HT1080 (cell line): Measurements from ENCODE around the gene TTC39B. TPM values are rescaled to one million over a fixed set of nuclear protein-coding genes. Genes with fewer than 3 reads are reported as not detected.

Source experiments
- DNase-seq: peaks from one replicate; pipeline ENCODE4 v3.0.0-alpha.2; 2015; ENCODE audit warnings: low read depth
- total RNA-seq: library from RNA; depleted of rRNA; stranded (reverse); fragments of >200 nt; shearing (Covaris generic); gene quantifications from 2 replicates; pipeline ENCODE4 v1.2.3, GENCODE V29; 2014

The TTC39B gene
- total RNA-seq, 1 experiment from 2014 or later: 3.3 TPM

GRCh38 chr9:15180124-15180523, 126.9 kb downstream of the TTC39B start:
- DNase-seq: no peak

- no peak for DNase-seq
These were observed 128.4 kb downstream of the TTC39B start for GRCh38 chr9:15178631-15179030.

DNA sequence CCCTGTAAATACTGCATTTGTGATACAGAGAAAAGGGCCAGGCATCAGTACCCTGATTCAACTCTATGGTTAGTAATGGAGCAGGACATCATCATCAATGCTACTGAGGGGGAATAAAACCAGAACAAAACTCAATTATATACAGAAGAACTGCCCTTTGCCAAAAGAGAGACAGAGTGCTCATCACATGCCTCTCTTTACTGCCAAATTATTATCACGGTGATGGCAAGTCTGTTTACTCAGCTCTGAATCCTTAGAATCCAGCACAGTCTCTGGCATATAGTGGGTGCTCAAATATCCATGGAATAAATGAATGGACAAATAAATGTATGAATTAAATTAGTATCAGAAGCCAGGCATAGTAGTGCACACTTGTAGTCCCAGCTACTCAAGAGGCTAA, 130.2 kb downstream of the TTC39B start:
- DNase-seq: no peak

GRCh38 chr9:15163931-15164330, 143.1 kb downstream of the TTC39B start:
- DNase-seq: no peak

GRCh38 chr9:15161753-15162152, 145.3 kb downstream of the TTC39B start:
- DNase-seq: no peak

DNA sequence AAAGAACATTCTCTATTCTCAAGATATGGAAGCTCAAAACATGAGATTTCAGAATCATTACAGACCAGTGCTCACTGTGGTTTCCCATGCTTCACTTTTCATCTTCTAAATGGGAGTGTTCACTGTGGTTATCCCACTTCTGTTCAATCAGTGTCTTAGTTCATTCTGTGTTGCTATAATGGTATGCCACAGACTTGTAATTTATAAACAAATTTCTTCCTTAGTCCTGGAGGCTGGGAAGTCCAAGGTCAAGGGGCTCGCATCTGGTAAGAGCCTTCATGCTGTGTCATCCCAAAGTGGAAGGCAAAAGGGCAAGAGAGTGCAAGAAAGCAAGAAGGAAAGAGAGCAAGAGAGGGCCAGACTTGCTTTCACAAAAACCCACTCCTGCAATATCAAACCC, 146.3 kb downstream of the TTC39B start:
- DNase-seq: no peak

DNA sequence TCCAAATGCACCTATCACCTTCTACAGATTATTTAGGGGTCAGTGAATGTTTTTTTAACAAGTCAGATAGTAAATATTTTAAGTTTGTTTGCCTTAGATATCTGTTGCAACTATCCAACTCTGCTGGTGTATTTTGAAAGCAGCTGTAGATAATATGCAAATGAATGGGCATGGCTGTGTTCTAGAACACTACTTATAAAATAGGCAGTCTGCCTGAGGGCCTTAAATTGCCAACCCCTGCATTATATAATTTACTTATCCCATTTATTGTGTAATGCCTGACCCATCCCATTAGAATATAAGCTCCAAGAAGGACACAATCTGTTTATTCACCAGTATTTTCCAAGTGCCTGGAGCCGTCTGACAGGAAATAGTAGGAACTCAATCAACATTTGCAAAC, 149.0 kb downstream of the TTC39B start:
- DNase-seq: no peak

- peak; percentile 18 for DNase-seq
These were observed 149.6 kb downstream of the TTC39B start for GRCh38 chr9:15157381-15157780.

GRCh38 chr9:15156241-15156640, 150.8 kb downstream of the TTC39B start:
- DNase-seq: no peak

- no peak for DNase-seq
These were observed 151.2 kb downstream of the TTC39B start for GRCh38 chr9:15155826-15156225.

GRCh38 chr9:15155323-15155722, 151.7 kb downstream of the TTC39B start:
- DNase-seq: no peak

- DNase-seq: no peak
These were observed 152.3 kb downstream of the TTC39B start for GRCh38 chr9:15154677-15155076.

DNA sequence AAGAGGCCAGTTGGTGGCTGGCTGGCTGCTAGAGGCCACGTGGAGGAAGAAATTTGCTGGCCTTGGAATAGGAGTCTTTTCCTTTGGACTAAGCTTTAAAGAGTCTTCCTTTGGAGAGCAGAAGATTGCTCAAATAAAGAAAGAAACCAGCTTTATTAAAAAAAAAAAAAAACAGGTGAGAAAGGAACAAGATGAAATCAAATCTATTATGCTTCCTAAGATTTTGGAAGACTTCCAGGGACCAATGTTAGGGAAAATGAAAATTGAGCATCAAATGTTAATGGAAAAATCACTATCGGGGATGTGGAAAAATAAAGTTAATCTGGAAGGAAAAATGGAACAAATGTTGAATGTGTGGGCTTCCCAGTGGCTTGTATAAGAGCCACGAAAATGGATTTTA, 153.1 kb downstream of the TTC39B start:
- DNase-seq: no peak

DNA sequence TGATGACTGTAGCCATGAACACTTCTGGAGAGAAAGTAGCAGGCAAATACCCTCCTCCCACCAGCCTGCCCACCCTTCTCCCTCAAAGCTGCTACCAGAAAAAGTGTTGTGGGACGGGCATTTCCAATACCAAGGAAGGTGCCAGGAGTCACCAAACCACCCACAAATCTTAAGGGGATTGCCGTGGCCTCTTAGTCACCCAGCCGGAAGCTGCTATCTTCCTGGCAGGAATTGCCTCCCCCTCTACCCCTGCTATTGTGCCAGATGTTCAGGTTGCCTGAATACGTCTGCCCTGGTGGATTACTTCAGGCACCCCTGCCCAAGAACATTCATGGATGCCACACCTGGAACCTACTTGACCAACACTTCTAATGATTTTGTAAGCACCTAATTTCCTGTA, 156.1 kb downstream of the TTC39B start:
- peak; percentile 63 for DNase-seq

GRCh38 chr9:15149450-15149849, 157.6 kb downstream of the TTC39B start:
- no peak for DNase-seq

DNA sequence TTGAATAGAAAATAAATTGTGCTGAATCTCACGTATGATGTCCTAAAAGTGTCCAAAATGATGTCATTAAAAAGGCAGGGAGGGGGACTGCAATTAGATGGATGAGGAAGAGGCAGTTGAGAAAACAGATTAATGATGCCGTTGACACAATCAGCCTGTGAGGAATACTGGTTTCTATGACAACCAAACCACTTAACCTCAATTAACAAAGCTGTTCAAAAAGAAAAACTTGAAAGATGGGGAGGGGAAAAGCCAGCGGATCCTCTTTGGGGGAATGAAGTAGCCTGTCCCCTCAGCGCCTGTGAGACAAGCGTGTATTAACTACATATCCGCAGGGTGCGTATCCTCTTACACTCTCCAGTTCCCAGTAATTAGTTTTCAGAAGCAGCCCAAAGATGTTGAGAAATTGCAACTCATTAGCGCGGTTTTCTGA, 160.7 kb downstream of the TTC39B start:
- DNase-seq: no peak

DNA sequence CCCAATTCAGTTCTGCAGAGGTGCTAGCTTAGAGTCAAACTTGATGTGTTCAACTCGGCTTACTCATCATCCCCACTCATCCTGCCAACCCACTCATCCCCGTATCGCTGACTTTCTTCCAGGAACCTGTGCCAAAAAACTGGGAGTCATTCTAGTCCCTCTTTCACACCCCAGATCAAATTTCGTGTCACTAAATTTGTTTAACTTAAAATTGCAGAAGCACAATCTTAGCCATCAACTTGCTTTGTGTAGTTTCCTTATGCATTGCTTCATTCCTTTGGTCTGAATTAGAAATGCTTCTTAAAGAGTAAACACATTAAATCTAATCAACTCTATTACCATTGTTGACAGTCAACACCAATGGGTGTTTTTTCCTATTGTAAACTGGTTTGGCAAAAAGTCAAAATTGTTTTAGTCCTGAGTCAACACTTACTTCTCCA, 162.4 kb downstream of the TTC39B start:
- DNase-seq: peak; percentile 58

- DNase-seq: peak; percentile 50
These were observed 164.0 kb downstream of the TTC39B start for GRCh38 chr9:15142878-15143534.

GRCh38 chr9:15140051-15140450, 167.0 kb downstream of the TTC39B start:
- DNase-seq: no peak

DNA sequence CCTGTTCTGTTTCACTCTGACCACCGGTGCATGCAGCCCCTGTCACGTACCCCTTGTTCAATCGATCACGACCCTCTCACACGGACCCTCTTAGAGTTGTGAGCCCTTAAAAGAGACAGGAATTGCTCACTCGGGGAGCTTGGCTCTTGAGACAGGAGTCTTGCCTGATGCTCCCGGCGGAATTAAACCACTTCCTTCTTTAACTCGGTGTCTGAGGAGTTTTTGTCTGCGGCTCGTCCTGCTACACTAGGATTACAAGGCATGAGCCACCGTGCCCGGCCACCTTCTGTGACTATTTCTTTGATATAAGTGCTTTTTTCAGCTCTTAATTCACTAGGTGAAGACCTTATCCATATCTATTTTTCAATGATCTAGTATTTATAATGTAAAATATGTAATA, 167.5 kb downstream of the TTC39B start:
- no peak for DNase-seq

DNA sequence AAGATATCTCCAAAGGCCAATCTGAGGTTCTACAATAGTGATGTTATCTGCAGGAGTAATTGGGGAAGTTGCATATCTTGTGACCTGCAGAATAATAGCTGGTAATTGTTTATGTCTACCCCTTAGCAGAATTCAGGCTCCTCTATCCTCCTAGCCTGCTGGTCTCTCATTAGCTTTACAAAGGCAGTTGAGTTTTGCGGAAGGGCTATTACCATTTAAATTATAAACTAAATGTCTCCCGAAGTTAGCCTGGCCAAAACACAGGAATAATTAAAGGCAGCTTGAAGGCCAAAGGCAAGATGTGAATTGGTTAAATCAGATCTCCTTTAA, 168.7 kb downstream of the TTC39B start:
- no peak for DNase-seq

- no peak for DNase-seq
These were observed 169.2 kb downstream of the TTC39B start for GRCh38 chr9:15137658-15138356.

- DNase-seq: no peak
These were observed 169.9 kb downstream of the TTC39B start for GRCh38 chr9:15137089-15137488.
